MG63 (cell line): Measurements from ENCODE around the gene SIAE. TPM values are rescaled to one million over a fixed set of nuclear protein-coding genes. Genes with fewer than 3 reads are reported as not detected.

ENCODE experiments used
- DNase-seq: peaks from one replicate; pipeline ENCODE4 v3.0.0-alpha.2; 2020
- H3K27me3 ChIP-seq: fragments of 250-450 bp; sonication (Bioruptor Pico); 2 replicates; pipeline ENCODE4 v1.5.1; 2020; ENCODE audit warnings: mild to moderate bottlenecking, moderate library complexity
- H3K36me3 ChIP-seq: fragments of 250-450 bp; sonication (Bioruptor Pico); 2 replicates; pipeline ENCODE4 v1.5.1; 2020; ENCODE audit warnings: mild to moderate bottlenecking, moderate library complexity
- H3K4me3 ChIP-seq: fragments of 250-450 bp; sonication (Bioruptor Pico); 2 replicates; pipeline ENCODE4 v1.5.1; 2020; ENCODE audit warnings: mild to moderate bottlenecking, moderate library complexity
- H3K9me3 ChIP-seq: fragments of 250-450 bp; sonication (Bioruptor Pico); 2 replicates; pipeline ENCODE4 v1.5.1; 2020; ENCODE audit warnings: mild to moderate bottlenecking, moderate library complexity
- total RNA-seq: library from RNA; depleted of rRNA; stranded (reverse); fragments of >200 nt; shearing (Covaris generic); gene quantifications from 2 replicates; pipeline ENCODE4 v1.2.3, GENCODE V29; 2014; ENCODE audit warnings: low replicate concordance; rRNA removed

Gene SIAE, protein sequence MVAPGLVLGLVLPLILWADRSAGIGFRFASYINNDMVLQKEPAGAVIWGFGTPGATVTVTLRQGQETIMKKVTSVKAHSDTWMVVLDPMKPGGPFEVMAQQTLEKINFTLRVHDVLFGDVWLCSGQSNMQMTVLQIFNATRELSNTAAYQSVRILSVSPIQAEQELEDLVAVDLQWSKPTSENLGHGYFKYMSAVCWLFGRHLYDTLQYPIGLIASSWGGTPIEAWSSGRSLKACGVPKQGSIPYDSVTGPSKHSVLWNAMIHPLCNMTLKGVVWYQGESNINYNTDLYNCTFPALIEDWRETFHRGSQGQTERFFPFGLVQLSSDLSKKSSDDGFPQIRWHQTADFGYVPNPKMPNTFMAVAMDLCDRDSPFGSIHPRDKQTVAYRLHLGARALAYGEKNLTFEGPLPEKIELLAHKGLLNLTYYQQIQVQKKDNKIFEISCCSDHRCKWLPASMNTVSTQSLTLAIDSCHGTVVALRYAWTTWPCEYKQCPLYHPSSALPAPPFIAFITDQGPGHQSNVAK
- 2.8 and 4.6 TPM in 2 replicates for total RNA-seq

DNA sequence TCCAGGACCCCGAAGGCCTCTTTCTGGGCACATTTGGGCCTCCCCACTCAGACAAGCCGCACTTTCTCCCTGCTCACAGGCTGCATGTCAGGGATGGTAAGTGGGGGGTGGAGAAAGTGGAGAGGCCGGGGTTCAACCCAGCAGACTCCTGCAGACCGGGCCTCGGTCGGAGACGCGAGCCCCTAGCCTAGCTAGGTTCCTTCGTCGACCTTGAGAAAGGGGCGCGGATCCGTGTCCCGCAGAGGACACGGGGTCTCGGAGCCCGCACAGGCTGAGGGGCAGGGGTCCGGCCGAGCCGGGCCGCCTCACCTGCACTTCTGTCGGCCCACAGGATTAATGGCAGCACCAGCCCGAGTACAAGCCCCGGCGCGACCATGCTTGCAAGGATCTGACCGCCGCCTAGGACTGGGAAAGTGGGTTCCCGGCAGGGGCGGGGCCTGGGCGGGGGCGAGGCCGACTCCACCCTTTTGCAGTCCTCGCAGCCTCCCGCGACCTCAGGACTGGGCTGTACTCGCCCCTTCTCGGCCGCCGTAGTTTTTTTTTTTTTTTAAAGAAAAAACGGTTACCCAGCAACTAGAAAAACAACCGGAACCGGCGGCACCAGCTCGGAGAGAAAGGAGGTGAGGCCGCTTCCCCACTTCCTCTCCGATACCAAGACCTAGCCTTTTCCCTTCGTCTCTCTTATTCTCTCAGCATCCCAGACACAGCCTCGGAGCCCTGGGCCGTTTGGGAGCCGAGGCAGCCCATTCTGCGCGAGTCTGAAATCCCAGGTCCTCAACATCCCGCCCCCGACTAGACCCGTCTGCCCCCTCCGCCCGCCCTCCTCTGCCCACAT, at the start of gene SIAE, which contains the start of gene SPA17:
TSS of gene SIAE (minus strand) at position 407 of the 835 bp plus-strand sequence. CDS start at position 376, 31 bp downstream.
TSS of gene SPA17 (plus strand) at position 572 of the 835 bp plus-strand sequence. CDS start 1,361 bp downstream, outside the sequence.
- Histone ChIP-seq H3K27me3 (no peaks in the 10 kb centered on the region), H3K9me3 (no peaks in the 10 kb centered on the region)

GRCh38 chr11:124722176-124722575, 48.6 kb upstream of the SIAE start:
- Histone ChIP-seq H3K9me3 (no peaks in the 10 kb centered on the region), H3K27me3 (peaks cover 28% of the 10 kb centered on the region), H3K36me3 (no peaks in the 10 kb centered on the region), H3K4me3 (no peak overlapping the region)
- no peak for DNase-seq

More for the DNA sequence above, at the start of gene SIAE, which contains the start of gene SPA17:
- Histone ChIP-seq H3K36me3 (no peaks in the 10 kb centered on the region), H3K4me3 (peak within 1 kb of the TSS; percentile 90)
- peak; percentile 94 for DNase-seq

DNA sequence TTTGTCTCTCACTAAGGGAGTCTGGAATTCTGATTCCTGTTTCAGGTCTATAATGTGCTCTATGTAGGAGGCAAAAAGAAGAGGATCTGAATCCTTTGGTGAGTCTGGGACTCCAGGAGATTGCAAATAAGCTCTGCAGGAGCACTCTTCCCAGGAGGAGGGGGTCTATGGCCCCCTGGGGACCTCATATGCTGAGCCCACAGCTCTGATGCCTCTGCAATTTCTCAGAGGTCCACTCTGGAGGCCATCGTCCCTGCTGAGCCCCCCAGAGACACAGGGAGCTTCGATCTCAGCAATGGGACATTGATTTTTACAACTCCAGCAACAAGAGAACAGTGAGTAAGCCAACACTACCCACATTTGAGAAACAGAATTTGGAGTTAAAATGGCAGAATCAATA, 46.0 kb upstream of the SIAE start:
- H3K27me3 ChIP-seq, result peaks cover 28% of the 10 kb centered on the region
- no peak for DNase-seq

GRCh38 chr11:124718801-124719200, 45.3 kb upstream of the SIAE start:
- H3K36me3 ChIP-seq, result no peaks in the 10 kb centered on the region
- H3K9me3 ChIP-seq, result no peaks in the 10 kb centered on the region
- H3K4me3 ChIP-seq, result no peak overlapping the region
- no peak for DNase-seq
- H3K27me3 ChIP-seq, result peaks cover 24% of the 10 kb centered on the region

More for the DNA sequence above, 46.0 kb upstream of the SIAE start:
- H3K36me3 ChIP-seq, result no peaks in the 10 kb centered on the region
- H3K4me3 ChIP-seq, result no peak overlapping the region
- no peaks in the 10 kb centered on the region for H3K9me3 ChIP-seq

GRCh38 chr11:124717786-124718651, 44.5 kb upstream of the SIAE start:
- peaks cover 22% of the 10 kb centered on the region for H3K27me3 ChIP-seq
- DNase-seq, result peak; percentile 45
- no peaks in the 10 kb centered on the region for H3K36me3 ChIP-seq
- peak overlapping the region; percentile 19; the same call in 1 of the 2 replicates for H3K4me3 ChIP-seq
- H3K9me3 ChIP-seq, result no peaks in the 10 kb centered on the region

GRCh38 chr11:124717421-124717785, 43.9 kb upstream of the SIAE start:
- H3K27me3 ChIP-seq, result peaks cover 20% of the 10 kb centered on the region
- H3K9me3 ChIP-seq, result no peaks in the 10 kb centered on the region
- DNase-seq, result peak; percentile 5
- no peak overlapping the region; the same call in 1 of the 2 replicates for H3K4me3 ChIP-seq
- H3K36me3 ChIP-seq, result no peaks in the 10 kb centered on the region

DNA sequence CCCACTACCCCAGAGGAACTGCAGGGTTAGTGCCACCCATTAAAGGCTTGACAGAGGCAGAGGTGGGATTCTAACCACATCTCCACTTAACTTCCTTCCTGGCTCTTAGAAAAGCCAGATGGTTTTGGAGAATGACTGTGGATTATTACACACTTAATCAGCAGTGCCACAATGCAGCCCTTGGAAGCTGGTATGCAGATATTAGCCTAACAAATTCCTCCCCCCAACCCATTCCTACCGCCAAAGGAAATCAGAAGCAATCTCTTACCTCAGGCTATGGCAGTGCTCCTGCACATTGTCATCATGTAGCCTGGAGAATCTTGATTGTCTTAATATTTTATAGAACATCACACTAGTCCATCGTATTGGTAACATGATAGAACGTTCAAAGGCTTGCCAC, 43.1 kb upstream of the SIAE start:
- no peak for DNase-seq

DNA sequence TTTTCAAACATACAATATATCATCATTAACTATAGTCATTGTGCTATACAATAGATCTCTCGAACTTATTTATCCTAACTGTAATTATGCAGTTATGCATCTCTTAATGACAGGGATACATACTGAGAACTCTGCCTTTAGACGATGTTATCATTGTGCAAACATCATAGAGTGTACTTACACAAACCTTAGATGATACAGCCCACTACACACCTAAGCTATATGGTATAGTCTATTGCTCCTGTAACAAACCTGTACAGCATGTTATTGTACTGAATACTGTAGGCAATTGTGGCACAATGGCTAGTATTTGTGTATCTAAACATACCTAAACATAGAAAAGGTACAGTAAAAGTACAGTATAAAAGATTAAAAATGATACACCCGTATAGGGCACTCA, 38.9 kb upstream of the SIAE start:
- Histone ChIP-seq H3K36me3 (no peaks in the 10 kb centered on the region), H3K9me3 (no peaks in the 10 kb centered on the region), H3K4me3 (no peak overlapping the region), H3K27me3 (no peaks in the 10 kb centered on the region)
- DNase-seq, result no peak

More for the DNA sequence above, 43.1 kb upstream of the SIAE start:
- Histone ChIP-seq H3K9me3 (no peaks in the 10 kb centered on the region), H3K36me3 (no peaks in the 10 kb centered on the region), H3K4me3 (no peak overlapping the region), H3K27me3 (peaks cover 20% of the 10 kb centered on the region)

DNA sequence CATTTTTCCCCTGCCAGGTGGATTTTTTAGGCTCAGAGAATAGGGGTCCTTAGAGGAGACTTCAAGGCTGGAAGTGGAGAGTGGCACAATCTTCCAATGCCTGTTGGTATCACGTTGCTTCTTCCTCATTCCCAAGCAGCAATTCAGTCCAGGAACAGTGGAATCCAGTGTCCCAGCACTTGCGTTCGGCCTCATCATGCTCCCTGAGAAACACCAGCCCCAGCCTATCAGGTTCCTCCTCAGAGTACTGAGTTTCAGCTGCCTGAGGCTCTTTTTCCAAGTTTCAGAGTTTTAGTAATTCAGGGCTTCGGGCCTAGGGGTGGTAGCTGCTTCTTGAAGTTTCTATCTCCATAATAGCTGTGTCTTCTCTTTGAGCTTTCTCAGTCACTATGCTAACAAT, 34.3 kb upstream of the SIAE start:
- DNase-seq, result no peak
- no peaks in the 10 kb centered on the region for H3K27me3 ChIP-seq

DNA sequence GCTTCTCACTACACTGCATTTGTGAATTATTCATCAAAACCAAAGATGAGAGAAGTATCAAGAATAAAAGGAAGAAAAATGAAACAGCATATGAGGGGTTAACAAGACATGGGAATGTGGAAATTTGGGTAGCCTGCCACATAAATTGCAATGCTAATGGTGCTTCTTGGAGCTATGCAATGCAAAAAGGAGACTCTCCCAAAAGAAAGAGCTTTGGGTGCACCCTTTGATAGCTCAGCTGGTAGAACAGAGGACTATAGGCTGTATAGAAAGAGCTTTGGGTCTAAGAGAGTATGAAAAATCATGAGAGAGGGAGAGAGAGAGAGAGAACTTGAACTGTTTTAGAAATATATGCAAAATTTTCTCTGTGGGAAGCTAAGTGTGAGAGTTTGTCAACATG, 26.5 kb upstream of the SIAE start:
- no peak for DNase-seq
- Histone ChIP-seq H3K36me3 (no peaks in the 10 kb centered on the region), H3K27me3 (no peaks in the 10 kb centered on the region; the same call in none of the 2 replicates), H3K4me3 (no peak overlapping the region), H3K9me3 (no peaks in the 10 kb centered on the region)

More for the DNA sequence above, 34.3 kb upstream of the SIAE start:
- Histone ChIP-seq H3K4me3 (no peak overlapping the region), H3K36me3 (no peaks in the 10 kb centered on the region), H3K9me3 (no peaks in the 10 kb centered on the region)

DNA sequence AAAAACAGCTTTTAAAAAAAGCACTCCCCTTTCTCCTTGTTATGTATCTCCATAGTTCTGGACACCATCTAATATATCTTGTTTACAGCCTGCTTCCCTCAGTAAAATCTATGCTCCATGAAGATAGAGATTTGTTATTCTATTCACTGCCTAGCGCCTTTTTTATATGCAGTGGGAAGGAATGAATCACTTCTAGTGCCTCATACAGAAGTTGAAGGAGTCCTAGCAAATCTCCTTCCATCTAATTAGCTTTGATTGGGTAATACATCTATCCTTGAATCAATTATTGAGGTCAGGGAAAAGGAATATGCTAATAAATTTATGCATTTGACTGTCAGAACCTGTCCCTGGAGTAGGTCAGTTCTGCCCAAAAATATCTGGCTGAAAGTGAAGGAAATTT, 26.0 kb upstream of the SIAE start:
- DNase-seq, result no peak
- H3K4me3 ChIP-seq, result no peak overlapping the region

GRCh38 chr11:124693142-124693541, 19.6 kb upstream of the SIAE start:
- DNase-seq, result no peak
- H3K27me3 ChIP-seq, result no peaks in the 10 kb centered on the region
- H3K4me3 ChIP-seq, result no peak overlapping the region
- no peaks in the 10 kb centered on the region for H3K36me3 ChIP-seq
- no peaks in the 10 kb centered on the region for H3K9me3 ChIP-seq

More for the DNA sequence above, 26.0 kb upstream of the SIAE start:
- no peaks in the 10 kb centered on the region; the same call in none of the 2 replicates for H3K27me3 ChIP-seq
- no peaks in the 10 kb centered on the region for H3K36me3 ChIP-seq
- H3K9me3 ChIP-seq, result no peaks in the 10 kb centered on the region

DNA sequence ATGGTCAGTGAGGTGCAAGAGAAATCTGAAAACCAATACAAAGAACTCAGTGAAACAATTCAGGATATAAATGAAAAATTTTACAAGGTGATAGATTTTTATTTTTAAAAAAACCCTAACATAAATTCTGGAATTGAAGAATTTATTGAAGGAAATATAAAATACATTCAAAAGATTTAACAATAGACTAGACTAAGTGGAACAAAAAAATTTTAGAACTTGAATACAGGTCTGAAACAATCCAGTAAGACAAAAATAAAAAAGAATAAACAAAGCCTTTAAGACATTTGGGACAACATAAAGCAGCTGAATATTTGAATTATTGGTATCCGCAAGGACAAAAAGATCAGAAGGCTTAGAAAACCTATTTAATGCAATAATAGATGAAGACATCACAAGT, 8.9 kb upstream of the SIAE start:
- Histone ChIP-seq H3K27me3 (no peaks in the 10 kb centered on the region), H3K9me3 (peaks cover 6% of the 10 kb centered on the region), H3K4me3 (no peak overlapping the region), H3K36me3 (no peaks in the 10 kb centered on the region)
- DNase-seq, result no peak

GRCh38 chr11:124681421-124681820, 7.9 kb upstream of the SIAE start:
- Histone ChIP-seq H3K4me3 (no peak overlapping the region), H3K9me3 (peaks cover 6% of the 10 kb centered on the region), H3K27me3 (no peaks in the 10 kb centered on the region), H3K36me3 (no peaks in the 10 kb centered on the region)
- DNase-seq, result no peak

DNA sequence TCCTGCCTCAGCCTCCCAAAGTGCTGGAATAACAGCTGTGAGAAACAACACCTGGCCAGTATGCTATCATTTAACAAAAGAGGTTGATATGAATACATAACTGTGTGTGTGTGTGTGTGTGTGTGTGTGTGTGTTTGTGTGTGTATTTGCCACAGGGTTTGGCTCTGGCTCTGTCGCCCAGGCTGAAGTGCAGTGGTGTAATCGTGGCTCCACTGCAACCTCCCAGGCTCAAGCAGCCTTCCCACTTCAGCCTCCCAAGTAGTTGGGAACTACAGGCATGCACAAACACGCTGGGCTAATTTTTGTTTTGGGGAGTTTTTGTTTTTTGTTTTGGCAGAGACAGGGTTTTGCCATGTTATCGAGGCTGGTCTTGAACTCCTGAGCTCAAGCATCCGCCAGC, 4.9 kb upstream of the SIAE start:
- no peaks in the 10 kb centered on the region for H3K36me3 ChIP-seq
- peaks cover 6% of the 10 kb centered on the region for H3K9me3 ChIP-seq
- H3K27me3 ChIP-seq, result no peaks in the 10 kb centered on the region
- DNase-seq, result no peak
- no peak overlapping the region for H3K4me3 ChIP-seq

DNA sequence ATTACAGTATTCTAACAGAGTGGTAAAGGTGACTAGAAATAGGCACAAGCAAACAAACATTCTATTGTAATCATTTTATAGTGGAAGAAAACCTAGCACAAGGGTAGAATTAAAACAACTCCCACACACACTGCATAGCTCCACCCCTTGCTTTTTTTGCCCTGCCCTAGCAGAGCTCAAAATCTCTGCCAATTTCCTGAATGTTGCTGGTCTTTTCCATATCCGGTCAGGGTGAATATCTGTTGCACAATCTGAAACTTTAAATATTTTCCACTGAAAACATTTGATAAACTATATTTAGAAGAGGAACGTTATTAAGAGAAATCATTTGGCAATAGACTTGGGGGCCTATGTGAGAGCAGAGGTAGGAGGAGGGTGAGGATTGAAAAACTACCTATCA, 2.8 kb upstream of the SIAE start:
- Histone ChIP-seq H3K36me3 (no peaks in the 10 kb centered on the region), H3K9me3 (no peaks in the 10 kb centered on the region; the same call in 1 of the 2 replicates), H3K4me3 (no peak overlapping the region), H3K27me3 (no peaks in the 10 kb centered on the region)
- no peak for DNase-seq
